GM19351 (cell line): ENCODE results near the gene HLA-F.
A peak's percentile ranks its signal among the peaks of the same experiment; 100 is the strongest.

ENCODE experiments used
- ATAC-seq: cut with Tn5 transposase; IDR thresholded peaks from one replicate; pipeline ENCODE4 v1.9.1; 2021; ENCODE audit warnings: mild to moderate bottlenecking, moderate library complexity; ENCODE audit not compliant: unreplicated experiment

Gene HLA-F

DNA sequence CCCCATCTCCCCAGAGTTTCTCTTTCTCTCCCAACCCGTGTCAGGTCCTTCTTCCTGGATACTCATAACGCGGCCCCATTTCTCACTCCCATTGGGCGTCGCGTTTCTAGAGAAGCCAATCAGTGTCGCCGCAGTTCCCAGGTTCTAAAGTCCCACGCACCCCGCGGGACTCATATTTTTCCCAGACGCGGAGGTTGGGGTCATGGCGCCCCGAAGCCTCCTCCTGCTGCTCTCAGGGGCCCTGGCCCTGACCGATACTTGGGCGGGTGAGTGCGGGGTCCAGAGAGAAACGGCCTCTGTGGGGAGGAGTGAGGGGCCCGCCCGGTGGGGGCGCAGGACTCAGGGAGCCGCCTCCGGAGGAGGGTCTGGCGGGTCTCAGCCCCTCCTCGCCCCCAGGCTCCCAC lies at the start of gene HLA-F:
TSS of gene HLA-F (plus strand) at position 173 of the 404 bp plus-strand sequence. CDS start at position 203, 30 bp downstream.
- peak; percentile 86 for ATAC-seq

GRCh38 chr6:29674008-29674407 lies 49.2 kb upstream of the HLA-F start:
- ATAC-seq, result no peak

DNA sequence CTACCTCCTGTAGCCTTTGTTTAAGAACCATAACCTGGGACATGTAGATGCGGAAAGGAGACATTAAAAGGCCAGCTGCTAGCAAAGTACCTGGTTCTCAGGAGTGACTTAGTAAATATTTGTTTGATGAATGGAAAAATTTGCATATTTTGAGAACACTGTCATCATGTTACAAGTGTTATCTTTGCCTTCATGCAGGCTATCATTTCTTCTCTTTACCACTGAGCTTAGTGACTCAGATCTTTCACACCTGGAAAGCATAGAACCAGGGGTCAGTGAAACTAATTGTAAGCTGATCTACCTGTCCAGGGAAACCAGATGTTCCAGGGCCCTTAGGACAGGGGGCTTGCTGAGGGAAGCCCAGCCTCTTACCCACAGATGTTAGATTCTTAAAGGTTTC lies 47.7 kb upstream of the HLA-F start:
- ATAC-seq, result no peak

GRCh38 chr6:29676981-29677601 lies 46.1 kb upstream of the HLA-F start:
- ATAC-seq, result no peak

DNA sequence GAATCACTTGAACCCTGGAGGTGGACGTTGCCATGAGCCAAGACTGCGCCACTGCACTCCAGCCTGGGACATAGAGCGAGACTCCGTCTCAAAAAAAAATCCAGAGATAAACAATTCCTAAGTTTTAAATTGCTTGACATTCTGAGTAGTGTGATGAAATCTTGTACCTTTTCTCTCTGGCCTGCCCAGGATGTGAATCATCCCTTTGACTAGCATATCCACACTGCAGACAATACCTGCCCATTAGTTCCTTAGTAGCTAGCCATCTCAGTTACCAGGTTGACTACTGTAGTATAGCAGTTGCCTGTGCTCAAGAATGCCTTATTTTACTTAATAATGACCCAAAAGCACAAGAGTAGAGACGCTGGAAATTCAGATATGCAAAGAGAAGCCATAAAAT lies 45.1 kb upstream of the HLA-F start:
- ATAC-seq, result no peak

GRCh38 chr6:29679962-29680361 lies 43.3 kb upstream of the HLA-F start:
- no peak for ATAC-seq

GRCh38 chr6:29680416-29680815 lies 42.8 kb upstream of the HLA-F start:
- no peak for ATAC-seq

GRCh38 chr6:29680904-29681303 lies 42.3 kb upstream of the HLA-F start, which contains the start of gene ZFP57:
Gene ZFP57 (minus strand): TSS chr6:29681152. CDS start chr6:29677003, 4,149 bp downstream.
- no peak for ATAC-seq

DNA sequence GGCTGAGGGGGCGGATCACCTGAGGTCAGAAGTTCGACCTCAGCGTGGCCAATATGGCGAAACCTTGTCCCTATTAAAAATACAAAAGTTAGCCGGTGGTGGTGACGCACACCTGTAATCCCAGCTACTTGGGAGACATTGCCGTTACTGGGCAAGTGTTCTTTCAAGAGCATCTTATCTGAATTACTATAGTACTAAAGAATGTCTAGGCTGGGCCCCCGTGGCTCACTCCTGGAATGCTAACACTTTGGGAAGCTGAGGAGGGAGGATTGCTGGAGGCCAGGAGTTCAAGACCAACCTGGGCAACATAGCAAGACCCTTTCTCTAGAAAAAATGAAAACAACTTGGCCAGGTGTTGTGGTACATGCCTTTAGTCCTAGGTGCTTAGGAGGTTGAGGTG lies 41.4 kb upstream of the HLA-F start:
- ATAC-seq, result no peak

- ATAC-seq, result no peak
Observed at GRCh38 chr6:29685718-29686326, 37.4 kb upstream of the HLA-F start.

DNA sequence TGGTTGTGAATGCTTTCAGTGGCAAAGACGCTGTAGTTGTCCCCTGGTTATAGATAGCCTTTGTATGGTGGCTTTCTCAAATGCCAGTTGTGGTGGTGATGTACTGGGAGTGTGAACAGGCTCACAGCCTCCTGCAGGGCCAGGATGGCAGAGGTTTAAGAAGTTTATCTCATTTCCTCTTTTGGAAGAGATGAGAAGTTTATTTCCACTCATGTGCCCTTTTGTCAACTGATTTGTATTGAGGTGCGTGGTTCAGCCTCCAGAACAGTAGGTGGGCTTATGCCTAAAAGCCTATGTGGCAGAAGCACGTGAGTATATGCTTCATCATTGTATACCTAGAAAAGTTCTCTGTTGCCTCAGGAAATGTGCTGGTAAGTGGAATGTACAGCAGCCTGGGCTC lies 28.6 kb upstream of the HLA-F start:
- no peak for ATAC-seq

GRCh38 chr6:29696147-29697125 lies 26.8 kb upstream of the HLA-F start:
- no peak for ATAC-seq

- ATAC-seq, result peak; percentile 47
Observed at GRCh38 chr6:29702519-29703103, 20.6 kb upstream of the HLA-F start.

GRCh38 chr6:29705389-29706231 lies 17.6 kb upstream of the HLA-F start:
- ATAC-seq, result no peak

GRCh38 chr6:29708432-29709179 lies 14.6 kb upstream of the HLA-F start:
- no peak for ATAC-seq

DNA sequence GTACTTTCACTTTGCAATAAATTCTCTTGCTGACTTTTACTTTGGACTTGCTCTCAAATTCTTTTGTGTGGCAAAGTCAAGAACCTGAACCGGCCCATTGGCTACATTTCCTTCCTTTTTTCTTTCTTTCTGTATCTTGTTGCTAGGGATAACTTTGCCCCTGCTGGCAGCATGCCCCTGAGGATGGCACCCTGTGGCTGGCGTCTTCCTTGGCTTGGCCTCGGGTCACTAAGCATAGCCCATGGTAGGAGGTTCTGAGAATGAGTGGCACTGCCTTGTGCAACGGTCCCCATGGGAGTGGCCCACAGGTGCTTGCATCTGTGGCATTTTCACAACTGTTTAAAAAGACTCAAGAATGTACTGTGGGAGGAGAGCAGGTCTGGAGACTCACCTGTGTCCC lies 14.0 kb upstream of the HLA-F start:
- ATAC-seq, result no peak

DNA sequence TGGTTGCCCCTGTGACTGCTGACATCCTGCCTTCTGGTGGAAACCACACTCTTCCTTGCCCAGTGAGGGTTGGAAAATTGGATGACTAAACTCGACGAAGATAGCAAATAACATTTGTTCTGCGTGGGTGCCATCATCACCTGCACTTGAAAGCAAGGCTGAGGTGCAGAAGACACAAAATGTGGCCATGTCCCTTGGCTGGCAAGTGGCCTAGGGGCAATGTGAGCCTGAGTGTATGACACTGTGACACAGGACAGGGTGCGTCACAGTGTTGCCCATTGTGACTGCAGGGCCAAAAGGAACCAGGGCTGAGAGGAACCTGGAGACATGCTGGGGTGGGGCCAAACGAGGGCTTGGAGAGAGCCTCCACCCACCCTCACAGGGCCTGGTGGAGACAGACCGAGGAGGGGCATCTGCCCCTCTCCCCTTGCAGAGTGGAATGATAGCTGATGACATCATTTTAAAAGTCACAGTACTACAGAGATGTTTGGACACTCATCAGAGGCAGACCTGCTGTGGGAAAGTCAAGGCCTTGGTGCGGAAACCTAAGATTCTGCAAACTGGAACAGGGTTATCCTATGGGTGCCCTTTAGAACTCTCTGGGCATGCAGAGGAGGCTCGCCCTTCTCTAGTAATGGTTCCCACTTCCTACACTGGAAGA lies 12.8 kb upstream of the HLA-F start:
- ATAC-seq, result no peak

GRCh38 chr6:29720863-29721262 lies 2.4 kb upstream of the HLA-F start:
- no peak for ATAC-seq
